ENCODE results near the gene FGF21.

FGF21 gene

DNA sequence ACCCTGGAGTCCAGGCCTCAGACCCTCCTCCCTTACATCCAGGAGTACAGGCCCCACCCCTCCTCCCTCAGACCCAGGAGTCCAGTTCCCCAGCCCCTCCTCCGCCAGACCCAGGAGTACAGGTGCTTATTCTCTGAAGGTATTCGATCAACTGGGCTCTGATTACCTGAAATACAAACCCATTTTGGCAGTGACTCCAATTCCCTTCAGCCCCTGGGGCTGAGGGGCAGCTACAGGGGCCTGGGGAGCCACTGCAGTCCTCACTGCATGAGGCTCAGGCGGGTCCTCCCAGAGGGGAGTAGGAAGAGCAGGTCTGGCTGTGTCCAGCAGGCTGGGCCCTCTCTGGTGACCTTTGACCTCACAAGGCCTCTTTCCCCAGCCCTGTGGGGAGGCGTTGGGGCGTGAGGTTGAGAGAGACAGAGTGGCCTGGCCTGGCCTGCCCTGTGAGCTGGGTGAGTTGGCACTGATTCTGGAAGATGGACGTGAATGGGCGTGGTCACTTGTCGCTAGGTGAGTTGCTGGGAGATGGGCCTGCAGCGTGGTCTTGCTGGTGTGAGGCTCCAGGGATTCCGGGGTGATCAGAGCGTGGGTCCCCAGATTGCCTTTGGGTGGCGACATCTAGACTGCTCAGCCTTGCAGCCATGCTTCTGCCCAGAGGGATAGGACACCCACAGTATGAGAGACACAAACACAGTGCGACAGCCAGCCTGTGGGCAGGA is 52.4 kb downstream of the FGF21 start:
- no peak for DNase-seq (ENCODE audit: low spot score)
- TF ChIP-seq, protein P1, sequence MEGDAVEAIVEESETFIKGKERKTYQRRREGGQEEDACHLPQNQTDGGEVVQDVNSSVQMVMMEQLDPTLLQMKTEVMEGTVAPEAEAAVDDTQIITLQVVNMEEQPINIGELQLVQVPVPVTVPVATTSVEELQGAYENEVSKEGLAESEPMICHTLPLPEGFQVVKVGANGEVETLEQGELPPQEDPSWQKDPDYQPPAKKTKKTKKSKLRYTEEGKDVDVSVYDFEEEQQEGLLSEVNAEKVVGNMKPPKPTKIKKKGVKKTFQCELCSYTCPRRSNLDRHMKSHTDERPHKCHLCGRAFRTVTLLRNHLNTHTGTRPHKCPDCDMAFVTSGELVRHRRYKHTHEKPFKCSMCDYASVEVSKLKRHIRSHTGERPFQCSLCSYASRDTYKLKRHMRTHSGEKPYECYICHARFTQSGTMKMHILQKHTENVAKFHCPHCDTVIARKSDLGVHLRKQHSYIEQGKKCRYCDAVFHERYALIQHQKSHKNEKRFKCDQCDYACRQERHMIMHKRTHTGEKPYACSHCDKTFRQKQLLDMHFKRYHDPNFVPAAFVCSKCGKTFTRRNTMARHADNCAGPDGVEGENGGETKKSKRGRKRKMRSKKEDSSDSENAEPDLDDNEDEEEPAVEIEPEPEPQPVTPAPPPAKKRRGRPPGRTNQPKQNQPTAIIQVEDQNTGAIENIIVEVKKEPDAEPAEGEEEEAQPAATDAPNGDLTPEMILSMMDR (IDR thresholded peaks at IDR 0.05; ENCODE audit: extremely low read depth, insufficient read depth, missing control alignments), result no peak
- in situ Hi-C loops (cut with MboI; ENCODE audit: low pct_unique_long_range_greater_than_20kb, low sequenced_read_pairs, unreplicated experiment), result no loop called here
